22Rv1 (cell line): ENCODE measurements around the gene GPR176.
A peak's percentile ranks its signal among the peaks of the same experiment; 100 is the strongest.

Experiments
- H3K27ac ChIP-seq: fragments of 450-650 bp; 2 replicates; pipeline ENCODE4 v1.5.1; 2017
- CTCF ChIP-seq: fragments of 450-650 bp; IDR thresholded peaks from 2 replicates; pipeline ENCODE4 v1.5.1; 2017; ENCODE audit warnings: mild to moderate bottlenecking
- ZFX ChIP-seq: fragments of 450-650 bp; IDR thresholded peaks from 2 replicates; pipeline ENCODE4 v1.6.1; 2017; ENCODE audit warnings: antibody characterized with exemption, borderline replicate concordance

The GPR176 gene

GRCh38 chr15:39781967-39782302 is 138.1 kb downstream of the GPR176 start:
- TF ChIP-seq ZFX (no peak), CTCF (no peak)
- peak overlapping the region; percentile 68 for H3K27ac ChIP-seq

- no peak for TF ChIP-seq CTCF
- peak overlapping the region; percentile 68 for H3K27ac ChIP-seq
Observed at GRCh38 chr15:39781147-39781966, 138.7 kb downstream of the GPR176 start.

- peak overlapping the region; percentile 12; the same call in 1 of the 2 replicates for H3K27ac ChIP-seq
- TF ChIP-seq CTCF (no peak), ZFX (no peak)
Observed at GRCh38 chr15:39778021-39778420, 142.0 kb downstream of the GPR176 start.

- peak overlapping the region; percentile 12; the same call in 1 of the 2 replicates for H3K27ac ChIP-seq
- TF ChIP-seq ZFX (no peak), CTCF (no peak)
Observed at GRCh38 chr15:39777496-39777895, 142.6 kb downstream of the GPR176 start.

GRCh38 chr15:39776068-39776467 is 144.0 kb downstream of the GPR176 start:
- no peak overlapping the region for H3K27ac ChIP-seq
- TF ChIP-seq ZFX, result no peak

- H3K27ac ChIP-seq, result no peak overlapping the region
- TF ChIP-seq ZFX (no peak), CTCF (no peak)
Observed at GRCh38 chr15:39774688-39775267, 145.3 kb downstream of the GPR176 start.

- TF ChIP-seq CTCF (no peak), ZFX (no peak)
- H3K27ac ChIP-seq, result no peak overlapping the region
Observed at GRCh38 chr15:39770748-39771689, 149.0 kb downstream of the GPR176 start.
